ENCODE results near the gene RADIL. TPM values are rescaled to one million over a fixed set of nuclear protein-coding genes. Genes with fewer than 3 reads are reported as not detected.

RADIL gene
- total RNA-seq, 1 experiment from 2014 or later = not detected

GRCh38 chr7:4828720-4829383 lies 54.7 kb downstream of the RADIL start:
- no peak overlapping the region for H3K4me3 Mint-ChIP-seq (ENCODE audit: unreplicated experiment)
- intact Hi-C loops (cut with micrococcal nuclease) = no loop called here
- no peaks in the 10 kb centered on the region for H3K36me3 Mint-ChIP-seq (ENCODE audit: insufficient read depth, unreplicated experiment)
- POLR2A ChIA-PET = no interaction called here
- H3K27me3 Mint-ChIP-seq (ENCODE audit: insufficient read depth, unreplicated experiment) = peaks cover 15% of the 10 kb centered on the region
- no peak overlapping the region for H3K27ac Mint-ChIP-seq (ENCODE audit: low read depth, unreplicated experiment)
- CTCF ChIA-PET = interaction anchor here (0.6 kb wide), 1 partner anchor 659 kb away, joined by 3 read pairs; no protein-coding TSS in a partner anchor
- no peak for DNase-seq (ENCODE audit: unreplicated experiment)
- H3K4me1 Mint-ChIP-seq (ENCODE audit: insufficient read depth, unreplicated experiment) = no peaks in the 10 kb centered on the region
- TF ChIP-seq CTCF (IDR thresholded peaks at IDR 0.05; ENCODE audit: unreplicated experiment) = no peak
- H3K9me3 Mint-ChIP-seq (ENCODE audit: unreplicated experiment) = no peaks in the 10 kb centered on the region
- no TSS peak for BruUV-seq (replicated peaks)

DNA sequence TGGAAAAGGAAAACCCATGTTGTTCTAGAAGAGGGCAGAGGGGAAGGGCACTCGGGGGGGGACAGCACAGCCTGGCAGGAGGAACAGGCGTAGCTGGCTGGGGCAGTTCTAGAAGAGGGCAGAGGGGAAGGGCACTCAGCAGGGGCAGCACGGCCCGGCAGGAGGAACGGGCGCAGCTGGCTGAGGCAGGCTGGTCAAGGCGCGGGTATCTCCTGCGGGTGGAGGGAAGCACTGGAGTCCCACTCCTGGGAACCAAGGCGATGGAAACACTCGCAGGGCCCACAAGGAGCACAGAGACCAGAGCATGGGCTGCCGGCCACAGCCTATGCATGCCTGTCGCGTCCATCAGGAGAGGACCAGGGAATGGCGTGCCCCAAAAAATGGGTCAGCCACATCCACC lies 58.4 kb downstream of the RADIL start:
- no peak for DNase-seq (ENCODE audit: unreplicated experiment)
- TF ChIP-seq CTCF (IDR thresholded peaks at IDR 0.05; ENCODE audit: unreplicated experiment) = no peak
- H3K36me3 Mint-ChIP-seq (ENCODE audit: insufficient read depth, unreplicated experiment) = no peaks in the 10 kb centered on the region
- H3K4me3 Mint-ChIP-seq (ENCODE audit: unreplicated experiment) = no peak overlapping the region
- H3K9me3 Mint-ChIP-seq (ENCODE audit: unreplicated experiment) = no peaks in the 10 kb centered on the region
- peaks cover 15% of the 10 kb centered on the region for H3K27me3 Mint-ChIP-seq (ENCODE audit: insufficient read depth, unreplicated experiment)
- CTCF ChIA-PET = interaction anchor here (0.7 kb wide), 1 partner anchor 142 kb away, joined by 3 read pairs; no protein-coding TSS in a partner anchor
- POLR2A ChIA-PET = no interaction called here
- H3K4me1 Mint-ChIP-seq (ENCODE audit: insufficient read depth, unreplicated experiment) = no peaks in the 10 kb centered on the region
- H3K27ac Mint-ChIP-seq (ENCODE audit: low read depth, unreplicated experiment) = no peak overlapping the region
- BruUV-seq (replicated peaks) = no TSS peak
- intact Hi-C loops (cut with micrococcal nuclease) = no loop called here

DNA sequence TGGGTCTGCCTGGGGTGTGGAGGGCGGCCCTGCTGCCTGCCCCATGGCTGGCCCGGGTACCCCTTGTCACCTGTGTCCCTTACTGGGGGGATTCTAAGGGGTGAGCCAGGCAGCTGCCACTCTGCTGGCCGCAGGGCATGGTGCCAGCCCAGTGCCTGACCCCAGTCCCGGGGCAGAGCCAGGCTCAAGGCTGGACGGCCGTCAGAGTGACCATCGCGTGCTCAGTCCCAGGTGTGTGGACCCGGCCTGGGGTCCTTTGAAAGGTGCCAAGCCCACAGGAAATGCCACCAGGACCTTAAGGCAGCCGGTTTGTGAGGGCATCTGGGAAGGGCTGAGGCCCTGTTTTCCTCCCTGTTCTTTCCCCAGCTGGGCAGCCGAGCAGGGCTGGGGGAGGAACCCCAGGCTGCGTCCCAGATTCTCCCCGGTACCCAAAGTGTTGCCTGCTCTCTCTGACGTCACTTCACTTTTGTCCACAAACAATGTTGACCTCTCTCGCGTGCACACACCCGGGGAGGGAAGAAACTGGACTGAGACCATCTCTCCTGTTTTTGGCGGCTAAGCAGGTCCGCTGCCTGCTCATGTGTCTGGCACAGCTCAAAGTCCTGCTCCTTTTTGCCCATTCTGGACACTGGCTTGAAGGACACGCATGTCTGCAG lies 59.3 kb downstream of the RADIL start:
- Mint-ChIP-seq H3K36me3 (ENCODE audit: insufficient read depth, unreplicated experiment) (no peaks in the 10 kb centered on the region), H3K9me3 (ENCODE audit: unreplicated experiment) (no peaks in the 10 kb centered on the region), H3K4me3 (ENCODE audit: unreplicated experiment) (no peak overlapping the region), H3K4me1 (ENCODE audit: insufficient read depth, unreplicated experiment) (no peaks in the 10 kb centered on the region), H3K27ac (ENCODE audit: low read depth, unreplicated experiment) (no peak overlapping the region), H3K27me3 (ENCODE audit: insufficient read depth, unreplicated experiment) (peaks cover 15% of the 10 kb centered on the region)
- intact Hi-C loops (cut with micrococcal nuclease) = no loop called here
- no peak for DNase-seq (ENCODE audit: unreplicated experiment)
- no TSS peak for BruUV-seq (replicated peaks)
- TF ChIP-seq CTCF (IDR thresholded peaks at IDR 0.05; ENCODE audit: unreplicated experiment) = no peak
- ChIA-PET POLR2A (no interaction called here), CTCF (no interaction called here)

- Mint-ChIP-seq H3K27me3 (ENCODE audit: insufficient read depth, unreplicated experiment) (peaks cover 15% of the 10 kb centered on the region), H3K4me1 (ENCODE audit: insufficient read depth, unreplicated experiment) (no peaks in the 10 kb centered on the region), H3K27ac (ENCODE audit: low read depth, unreplicated experiment) (no peak overlapping the region), H3K9me3 (ENCODE audit: unreplicated experiment) (no peaks in the 10 kb centered on the region), H3K36me3 (ENCODE audit: insufficient read depth, unreplicated experiment) (no peaks in the 10 kb centered on the region), H3K4me3 (ENCODE audit: unreplicated experiment) (no peak overlapping the region)
- POLR2A ChIA-PET = no interaction called here
- CTCF ChIA-PET = no interaction called here
- no peak for DNase-seq (ENCODE audit: unreplicated experiment)
- intact Hi-C loops (cut with micrococcal nuclease) = no loop called here
- no peak for TF ChIP-seq CTCF (IDR thresholded peaks at IDR 0.05; ENCODE audit: unreplicated experiment)
- no TSS peak for BruUV-seq (replicated peaks)
These were observed 59.9 kb downstream of the RADIL start for GRCh38 chr7:4823441-4824119.

Measured in MCF 10A (cell line).